ENCODE measurements around the gene PARL.

DNA sequence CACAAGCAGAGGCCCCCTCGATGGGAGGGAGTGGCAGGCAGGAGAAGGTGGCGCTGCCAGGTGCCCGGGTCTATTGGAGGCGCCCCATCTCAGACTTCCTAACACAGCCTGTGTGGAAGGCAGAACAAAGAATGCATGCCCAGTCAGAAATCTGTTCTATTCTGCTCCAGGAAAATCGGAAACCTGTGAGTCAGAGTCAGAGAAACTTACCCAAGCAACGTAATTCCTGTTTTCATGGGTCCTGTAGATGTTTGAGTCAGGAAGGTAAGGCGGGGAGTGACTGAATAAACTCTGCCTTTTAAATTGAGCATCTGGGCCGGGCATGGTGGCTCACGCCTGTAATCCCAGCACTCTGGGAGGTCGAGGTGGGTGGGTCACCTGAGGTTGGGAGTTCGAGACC is 73.0 kb downstream of the PARL start:
- TF ChIP-seq, protein P1, sequence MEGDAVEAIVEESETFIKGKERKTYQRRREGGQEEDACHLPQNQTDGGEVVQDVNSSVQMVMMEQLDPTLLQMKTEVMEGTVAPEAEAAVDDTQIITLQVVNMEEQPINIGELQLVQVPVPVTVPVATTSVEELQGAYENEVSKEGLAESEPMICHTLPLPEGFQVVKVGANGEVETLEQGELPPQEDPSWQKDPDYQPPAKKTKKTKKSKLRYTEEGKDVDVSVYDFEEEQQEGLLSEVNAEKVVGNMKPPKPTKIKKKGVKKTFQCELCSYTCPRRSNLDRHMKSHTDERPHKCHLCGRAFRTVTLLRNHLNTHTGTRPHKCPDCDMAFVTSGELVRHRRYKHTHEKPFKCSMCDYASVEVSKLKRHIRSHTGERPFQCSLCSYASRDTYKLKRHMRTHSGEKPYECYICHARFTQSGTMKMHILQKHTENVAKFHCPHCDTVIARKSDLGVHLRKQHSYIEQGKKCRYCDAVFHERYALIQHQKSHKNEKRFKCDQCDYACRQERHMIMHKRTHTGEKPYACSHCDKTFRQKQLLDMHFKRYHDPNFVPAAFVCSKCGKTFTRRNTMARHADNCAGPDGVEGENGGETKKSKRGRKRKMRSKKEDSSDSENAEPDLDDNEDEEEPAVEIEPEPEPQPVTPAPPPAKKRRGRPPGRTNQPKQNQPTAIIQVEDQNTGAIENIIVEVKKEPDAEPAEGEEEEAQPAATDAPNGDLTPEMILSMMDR (IDR thresholded peaks at IDR 0.05; ENCODE audit: low read depth, low read length), result no peak
- TF ChIP-seq EZH2phosphoT487 (IDR thresholded peaks at IDR 0.05; ENCODE audit: low read depth), result no peak

Data from OCI-LY3 (cell line).